A549 (cell line): ENCODE measurements around the gene COMMD9. TPM values are rescaled to one million over a fixed set of nuclear protein-coding genes. Genes with fewer than 3 reads are reported as not detected.

Experiments
- ATAC-seq, 2 experiments: fragments of 200-7000 bp in 1 of 2; fragments of >200 bp in 1 of 2; cut with Nextera tagmentation in 1 of 2; cut with Tn5 transposase in 1 of 2; 3 replicates each; pipeline versions ENCODE4 v1.8.0 to v1.9.1; 2018 to 2020; ENCODE audit warnings: mild to moderate bottlenecking in 1 of 2, moderate library complexity in 1 of 2
- CTCF ChIA-PET: fragments of 300-600 bp; sonication (Branson Sonifier 250); formaldehyde crosslinking; extraction: SDS; loops from one replicate; lab custom pipeline; 2021; ENCODE audit warnings: antibody characterized with exemption, inconsistent platforms; lab: Yijun Ruan, JAX
- POLR2A ChIA-PET: fragments of 350-600 bp; formaldehyde crosslinking; extraction: SDS; loops from one replicate; lab custom pipeline; 2021; ENCODE audit warnings: antibody characterized with exemption, inconsistent platforms; lab: Yijun Ruan, JAX
- DNase-seq, 2 experiments: peaks; one replicate each; pipeline versions ENCODE4 v3.0.0 to v3.0.0-alpha.2; 2011 to 2016; ENCODE audit warnings: low read depth in 1 of 2, low spot score in 1 of 2
- FAIRE-seq: peaks from 2 replicates; lab custom pipeline; 2011; peaks lifted over from hg19 to GRCh38; lab: Jason Lieb, UNC
- H3K27ac ChIP-seq, 2 experiments: fragments of >200 bp; sonication (Bioruptor Twin); formaldehyde crosslinking; 3 replicates each; pipeline ENCODE4 v1.5.1; 2016 to 2017
- H3K4me1 ChIP-seq: fragments of >200 bp; sonication (Bioruptor Twin); formaldehyde crosslinking; 3 replicates; pipeline ENCODE4 v1.6.1; 2016
- H3K4me2 ChIP-seq: fragments of >200 bp; sonication (Bioruptor Twin); formaldehyde crosslinking; 3 replicates; pipeline ENCODE4 v1.6.1; 2016
- H3K4me3 ChIP-seq: fragments of >200 bp; sonication (Bioruptor Twin); formaldehyde crosslinking; 3 replicates; pipeline ENCODE4 v1.5.1; 2016
- H3K9me3 ChIP-seq: fragments of >200 bp; sonication (Bioruptor Twin); formaldehyde crosslinking; 3 replicates; pipeline ENCODE4 v1.6.1; 2016
- ATOH8 ChIP-seq: fragments of 250-450 bp; sonication (Bioruptor Pico); IDR thresholded peaks from 2 replicates; pipeline ENCODE4 v1.5.0; 2020; ENCODE audit warnings: low read depth, mild to moderate bottlenecking, moderate library complexity
- BCL3 ChIP-seq: fragments of >200 bp; sonication (Bioruptor Twin); formaldehyde crosslinking; IDR thresholded peaks from 3 replicates; pipeline ENCODE4 v1.6.1; 2016
- CEBPB ChIP-seq, 2 experiments: fragments of >200 bp in 1 of 2; sonication (Bioruptor Twin) in 1 of 2; formaldehyde crosslinking in 1 of 2; IDR thresholded peaks; 2 replicates each; pipeline ENCODE4 v1.6.1; 2012 to 2016
- EHF ChIP-seq: fragments of 250-450 bp; sonication (Bioruptor Pico); IDR thresholded peaks from 2 replicates; pipeline ENCODE4 v1.5.0; 2020; ENCODE audit warnings: mild to moderate bottlenecking
- EHMT2 ChIP-seq: fragments of 200-600 bp; sonication (generic); IDR thresholded peaks from 2 replicates; pipeline ENCODE4 v1.6.1; 2016; ENCODE audit warnings: antibody characterized with exemption, low read depth, mild to moderate bottlenecking, moderate library complexity
- EP300 ChIP-seq, 2 experiments: fragments of >200 bp; sonication (Bioruptor Twin); formaldehyde crosslinking; IDR thresholded peaks; 2 replicates in 1 of 2; 3 replicates in 1 of 2; pipeline ENCODE4 v1.6.1; 2016 to 2017
- ESRRA ChIP-seq: fragments of 150-350 bp; IDR thresholded peaks from 2 replicates; pipeline ENCODE4 v1.6.1; 2014; ENCODE audit warnings: mild to moderate bottlenecking, low read length, borderline replicate concordance
- FOSL2 ChIP-seq, 2 experiments: fragments of 450-650 bp in 1 of 2; fragments of >200 bp in 1 of 2; sonication (Bioruptor Twin) in 1 of 2; formaldehyde crosslinking; IDR thresholded peaks; 2 replicates each; pipeline versions ENCODE4 v1.5.0 to v1.6.1; 2016 to 2020; ENCODE audit warnings: mild to moderate bottlenecking in 1 of 2, moderate library complexity in 1 of 2
- FOXS1 ChIP-seq: fragments of 250-450 bp; sonication (Bioruptor Pico); IDR thresholded peaks from 2 replicates; pipeline ENCODE4 v1.5.0; 2020; ENCODE audit warnings: mild to moderate bottlenecking, moderate library complexity
- HEYL ChIP-seq: fragments of 250-450 bp; sonication (Bioruptor Pico); IDR thresholded peaks from 2 replicates; pipeline ENCODE4 v1.8.0; 2021; ENCODE audit warnings: mild to moderate bottlenecking, moderate library complexity
- HOXB13 ChIP-seq: fragments of 250-450 bp; sonication (Bioruptor Pico); IDR thresholded peaks from 2 replicates; pipeline ENCODE4 v1.5.0; 2020; ENCODE audit warnings: low read depth, mild to moderate bottlenecking, moderate library complexity
- JUN ChIP-seq, 2 experiments: fragments of >200 bp; sonication (Bioruptor Twin); formaldehyde crosslinking; IDR thresholded peaks; 2 replicates in 1 of 2; 3 replicates in 1 of 2; pipeline ENCODE4 v1.6.1; 2016 to 2017
- NFE2L2 ChIP-seq: fragments of 150-350 bp; conservative IDR thresholded peaks from 2 replicates; pipeline ENCODE4 v1.6.1; 2014; ENCODE audit warnings: low read length
- NR3C1 ChIP-seq: fragments of >200 bp; sonication (Bioruptor Twin); formaldehyde crosslinking; IDR thresholded peaks from 3 replicates; pipeline ENCODE4 v1.6.1; 2017
- PBX3 ChIP-seq: IDR thresholded peaks from 2 replicates; pipeline ENCODE4 v1.6.1; 2012
- RAD21 ChIP-seq, 2 experiments: fragments of >200 bp in 1 of 2; sonication (Bioruptor Twin) in 1 of 2; formaldehyde crosslinking in 1 of 2; IDR thresholded peaks in 1 of 2; conservative IDR thresholded peaks in 1 of 2; 2 replicates in 1 of 2; 3 replicates in 1 of 2; pipeline ENCODE4 v1.6.1; 2012 to 2018; ENCODE audit warnings: inconsistent platforms in 1 of 2
- RARB ChIP-seq: fragments of 250-450 bp; sonication (Bioruptor Pico); IDR thresholded peaks from 2 replicates; pipeline ENCODE4 v1.8.0; 2021; ENCODE audit warnings: mild to moderate bottlenecking, moderate library complexity
- REST ChIP-seq: fragments of 200-600 bp; sonication (generic); IDR thresholded peaks from 2 replicates; pipeline ENCODE4 v1.6.1; 2016; ENCODE audit warnings: antibody characterized with exemption, mild to moderate bottlenecking, moderate library complexity
- RNF2 ChIP-seq: fragments of 200-600 bp; sonication (generic); IDR thresholded peaks from 2 replicates; pipeline ENCODE4 v1.6.1; 2016; ENCODE audit warnings: low read depth, mild to moderate bottlenecking, antibody characterized with exemption, moderate library complexity, borderline replicate concordance
- TFCP2L1 ChIP-seq: fragments of 250-450 bp; sonication (Bioruptor Pico); IDR thresholded peaks from 2 replicates; pipeline ENCODE4 v1.5.0; 2021; ENCODE audit warnings: mild to moderate bottlenecking
- ZC3H11A ChIP-seq: fragments of 450-650 bp; IDR thresholded peaks from 2 replicates; pipeline ENCODE4 v1.6.1; 2014; ENCODE audit warnings: antibody characterized with exemption, mild to moderate bottlenecking
- WGBS: methylation state at CpG from one replicate; pipeline ENCODE4 v1.1.6; 2017; ENCODE audit errors: missing lambda C conversion rate; 5-methylcytosine and 5-hydroxymethylcytosine counted together
- polyA plus RNA-seq, 4 experiments: library from polyadenylated mRNA; depleted of rRNA in 3 of 4; stranded (reverse); fragments of >200 nt; fragmentation: RNase III in 1 of 4; extraction: RNeasy Plus Mini Kit Qiagen cat#74134 plus additional on column Dnase treatment in 1 of 4; gene quantifications; 2 replicates in 3 of 4; 3 replicates in 1 of 4; pipeline ENCODE4 v1.2.3, GENCODE V29; 2011 to 2017

The COMMD9 gene
- polyA plus RNA-seq, 2 of the 4 experiments (the other 2 are of a cell fraction): 36.3 to 37.3 TPM

- no peak for TF ChIP-seq HOXB13 (CRISPR knock-in tag)
- TF ChIP-seq EHF (CRISPR knock-in tag): no peak
- no peak for TF ChIP-seq BCL3
- ATAC-seq (no peak), FAIRE-seq (no peak), DNase-seq (no peak)
- Histone ChIP-seq H3K9me3 (no peaks in the 10 kb centered on the region), H3K4me3 (no peak overlapping the region), H3K4me2 (no peak overlapping the region), H3K27ac (no peak overlapping the region), H3K4me1 (no peaks in the 10 kb centered on the region)
- POLR2A ChIA-PET: no interaction called here
- CTCF ChIA-PET: no interaction called here
- WGBS: 93% methylated on average over 8 of the region's 8 CpGs
Measured at GRCh38 chr11:36228689-36229088, 60.5 kb downstream of the COMMD9 start.

- no peak for TF ChIP-seq TFCP2L1 (CRISPR knock-in tag)
- TF ChIP-seq ESRRA: no peak
- no peak for TF ChIP-seq HOXB13 (CRISPR knock-in tag)
- no peak for TF ChIP-seq JUN (IDR thresholded peaks at IDR 0.05)
- TF ChIP-seq ATOH8 (CRISPR knock-in tag): no peak
- no peak for TF ChIP-seq RNF2
- TF ChIP-seq EP300 (IDR thresholded peaks at IDR 0.05): no peak
- POLR2A ChIA-PET: no interaction called here
- CTCF ChIA-PET: no interaction called here
Measured at GRCh38 chr11:36227044-36227443, 62.2 kb downstream of the COMMD9 start.

GRCh38 chr11:36224209-36224882, 64.9 kb downstream of the COMMD9 start:
- no peak for TF ChIP-seq RARB (CRISPR knock-in tag)
- no peak for TF ChIP-seq REST
- TF ChIP-seq ZC3H11A: no peak
- no peak for TF ChIP-seq EHMT2
- no peak for TF ChIP-seq NFE2L2
- no peak for TF ChIP-seq RAD21 (conservative IDR thresholded peaks at IDR 0.05 in 1 of 2, IDR thresholded peaks at IDR 0.05 in 1 of 2)
- no peak for TF ChIP-seq JUN (IDR thresholded peaks at IDR 0.05)
- TF ChIP-seq NR3C1: no peak
- TF ChIP-seq HEYL (CRISPR knock-in tag): no peak
- no peak for TF ChIP-seq PBX3
- no peak for TF ChIP-seq CEBPB (IDR thresholded peaks at IDR 0.05)
- TF ChIP-seq FOSL2 (IDR thresholded peaks at IDR 0.05): no peak
- TF ChIP-seq FOSL2 (CRISPR knock-in tag; IDR thresholded peaks at IDR 0.05): no peak
- no peak for TF ChIP-seq FOXS1 (CRISPR knock-in tag)
- TF ChIP-seq BCL3: no peak
- TF ChIP-seq ATOH8 (CRISPR knock-in tag): no peak
- no peak for FAIRE-seq
- CTCF ChIA-PET: interaction anchor here (1.1 to 1.6 kb wide), 3 partner anchors 18 to 93 kb away, joined by 3 to 5 read pairs (median 4); no protein-coding TSS in a partner anchor
- 57% methylated on average over 5 of the region's 5 CpGs for WGBS
- no peaks in the 10 kb centered on the region for H3K4me1 ChIP-seq
- POLR2A ChIA-PET: no interaction called here
- no peak for ATAC-seq
- H3K4me2 ChIP-seq: no peak overlapping the region
- no peak overlapping the region for H3K27ac ChIP-seq
- H3K4me3 ChIP-seq: no peak overlapping the region
- 0 out of 3 replicates have a peak, but pooled peaks cover 1% of the 10 kb centered on the region for H3K9me3 ChIP-seq
- no peak for DNase-seq

More at GRCh38 chr11:36227044-36227443, 62.2 kb downstream of the COMMD9 start:
- ATAC-seq (no peak), FAIRE-seq (no peak), DNase-seq (no peak)
- Histone ChIP-seq H3K4me1 (no peaks in the 10 kb centered on the region), H3K4me2 (no peak overlapping the region), H3K27ac (no peak overlapping the region), H3K4me3 (no peak overlapping the region), H3K9me3 (no peaks in the 10 kb centered on the region)
- over 99% methylated on average over 14 of the region's 15 CpGs for WGBS
